ENCODE results near the gene CDK18. TPM values are rescaled to one million over a fixed set of nuclear protein-coding genes. Genes with fewer than 3 reads are reported as not detected.

CDK18 gene
- total RNA-seq, 6 donors from 2014 or later = 16.7 to 130 (median 30.4) TPM

GRCh38 chr1:205526431-205526830 lies 22.0 kb downstream of the CDK18 start:
- no peak for TF ChIP-seq POLR2A (IDR thresholded peaks at IDR 0.05)
- no peak for TF ChIP-seq POLR2AphosphoS5 (IDR thresholded peaks at IDR 0.05)

DNA sequence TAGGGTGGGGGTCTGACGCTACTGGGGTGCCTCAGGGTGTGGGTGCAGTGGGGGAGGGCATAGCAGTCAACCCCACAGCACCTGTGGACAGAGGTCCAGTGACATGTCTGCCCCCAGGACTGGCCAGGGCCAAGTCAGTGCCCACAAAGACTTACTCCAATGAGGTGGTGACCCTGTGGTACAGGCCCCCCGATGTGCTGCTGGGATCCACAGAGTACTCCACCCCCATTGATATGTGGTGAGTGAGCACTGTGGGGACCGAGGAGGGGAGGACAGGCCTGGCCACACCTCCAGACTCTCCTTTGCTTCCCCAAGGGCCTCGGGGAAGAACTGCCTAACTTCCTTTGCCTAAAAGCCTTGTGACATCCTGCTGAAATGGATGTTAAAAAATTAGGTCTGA lies 23.5 kb downstream of the CDK18 start:
- TF ChIP-seq POLR2A (IDR thresholded peaks at IDR 0.05) (no peak), EP300 (IDR thresholded peaks at IDR 0.05) (no peak), POLR2AphosphoS5 (IDR thresholded peaks at IDR 0.05) (no peak), CTCF (IDR thresholded peaks at IDR 0.05) (no peak)
- H3K9me3 ChIP-seq = no peaks in the 10 kb centered on the region
- H3K4me3 ChIP-seq = no peak overlapping the region
- peaks cover 7 to 11% (median 8%) of the 10 kb centered on the region in 4 donors for H3K4me1 ChIP-seq
- no peak for ATAC-seq (ENCODE audit: low FRiP score in 2 of 2)
- DNase-seq = no peak
- peaks cover 0 to 27% (median 10%) of the 10 kb centered on the region in 4 donors for H3K36me3 ChIP-seq
- whole genome bisulfite sequencing, 2 donors = 63 to 71% methylated on average over 1 to 4 of the region's 4 CpGs
- H3K27me3 ChIP-seq = no peaks in the 10 kb centered on the region
- H3K27ac ChIP-seq = no peak overlapping the region

More at GRCh38 chr1:205526431-205526830, 22.0 kb downstream of the CDK18 start:
- no peak for ATAC-seq (ENCODE audit: low FRiP score in 2 of 2)
- Histone ChIP-seq H3K27ac (no peak overlapping the region), H3K4me3 (no peak overlapping the region), H3K9me3 (no peaks in the 10 kb centered on the region), H3K4me1 (peaks cover 8 to 12% (median 10%) of the 10 kb centered on the region in 4 donors), H3K36me3 (peaks cover 0 to 22% (median 6%) of the 10 kb centered on the region in 4 donors), H3K27me3 (no peaks in the 10 kb centered on the region)
- no peak for DNase-seq
- WGBS, 2 donors = 76 to 89% methylated on average over 5 to 11 of the region's 11 CpGs

DNA sequence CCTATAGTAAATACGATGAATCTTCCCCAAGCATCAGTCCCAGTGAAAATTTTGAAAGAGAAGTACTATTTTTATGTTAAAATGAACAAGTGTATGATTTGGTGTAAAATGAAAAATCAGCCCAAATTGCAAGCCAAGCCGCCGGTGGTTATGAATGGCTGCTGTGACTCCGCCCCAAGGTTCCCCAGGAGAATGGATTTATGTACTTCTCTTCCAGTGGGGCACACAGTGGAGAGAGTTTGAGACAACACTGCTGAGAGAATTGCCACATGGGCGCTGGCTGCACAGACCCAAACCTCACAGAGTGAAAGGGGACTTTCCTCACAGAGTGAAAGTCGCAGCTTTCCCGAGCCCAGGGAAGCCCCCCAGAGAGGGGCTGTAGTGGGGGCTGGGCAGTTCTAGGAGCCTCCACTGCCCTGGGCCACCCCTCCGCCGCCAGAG lies 24.0 kb downstream of the CDK18 start:
- no peak overlapping the region for H3K4me3 ChIP-seq
- no peak for ATAC-seq (ENCODE audit: low FRiP score in 2 of 2)

GRCh38 chr1:205528887-205529825 lies 24.7 kb downstream of the CDK18 start:
- peaks cover 7 to 11% (median 8%) of the 10 kb centered on the region in 4 donors for H3K4me1 ChIP-seq
- H3K9me3 ChIP-seq = no peaks in the 10 kb centered on the region
- H3K27ac ChIP-seq = peak overlapping the region in 2 of 4 donors; percentile 33
- peaks cover 0 to 23% (median 10%) of the 10 kb centered on the region in 4 donors for H3K36me3 ChIP-seq
- H3K27me3 ChIP-seq = no peaks in the 10 kb centered on the region
- H3K4me3 ChIP-seq = peak overlapping the region; percentile 13 to 49 (median 38)
- 39 to 55% methylated on average over 20 to 46 of the region's 53 CpGs for WGBS, 2 donors
- TF ChIP-seq CTCF (IDR thresholded peaks at IDR 0.05) = peak; percentile 86 to 97 (median 95)
- no peak for TF ChIP-seq POLR2A (IDR thresholded peaks at IDR 0.05)
- ATAC-seq (ENCODE audit: low FRiP score in 2 of 2) (peak; percentile 66 to 88), DNase-seq (peak; percentile 78 to 93)

More for the DNA sequence above, 24.0 kb downstream of the CDK18 start:
- Histone ChIP-seq H3K36me3 (peaks cover 0 to 23% (median 10%) of the 10 kb centered on the region in 4 donors), H3K27me3 (no peaks in the 10 kb centered on the region), H3K9me3 (no peaks in the 10 kb centered on the region), H3K27ac (no peak overlapping the region), H3K4me1 (peaks cover 7 to 11% (median 8%) of the 10 kb centered on the region in 4 donors)
- TF ChIP-seq POLR2AphosphoS5 (IDR thresholded peaks at IDR 0.05) (no peak), CTCF (IDR thresholded peaks at IDR 0.05) (no peak), EP300 (IDR thresholded peaks at IDR 0.05) (no peak), POLR2A (IDR thresholded peaks at IDR 0.05) (no peak)
- no peak for DNase-seq
- WGBS, 2 donors = 73 to 78% methylated on average over 9 of the region's 9 CpGs

DNA sequence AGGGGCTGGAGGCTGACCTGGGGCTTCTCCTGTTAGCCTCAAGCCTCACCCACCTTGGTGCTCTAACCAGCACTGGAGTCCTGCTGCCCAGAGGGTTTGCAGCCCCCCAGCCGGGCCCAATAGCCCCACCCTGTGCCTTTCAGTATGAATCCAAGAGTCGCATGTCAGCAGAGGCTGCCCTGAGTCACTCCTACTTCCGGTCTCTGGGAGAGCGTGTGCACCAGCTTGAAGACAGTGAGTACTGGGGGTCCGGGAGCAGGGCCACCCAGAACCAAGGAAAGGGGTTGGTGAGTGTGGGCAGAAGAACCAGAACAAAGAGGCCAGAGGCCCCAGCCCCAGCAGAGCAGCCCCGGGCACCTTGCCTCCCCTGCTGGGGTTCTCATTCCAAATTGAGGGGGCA lies 25.6 kb downstream of the CDK18 start:
- Histone ChIP-seq H3K27ac (peak overlapping the region in 1 of 4 donors; percentile 33), H3K36me3 (peaks cover 0 to 20% (median 10%) of the 10 kb centered on the region in 4 donors), H3K4me1 (peaks cover 7 to 11% (median 8%) of the 10 kb centered on the region in 4 donors), H3K9me3 (no peaks in the 10 kb centered on the region), H3K4me3 (no peak overlapping the region), H3K27me3 (no peaks in the 10 kb centered on the region)
- no peak for TF ChIP-seq POLR2AphosphoS5 (IDR thresholded peaks at IDR 0.05)
- TF ChIP-seq CTCF (IDR thresholded peaks at IDR 0.05) = no peak
- no peak for TF ChIP-seq EP300 (IDR thresholded peaks at IDR 0.05)
- no peak for TF ChIP-seq POLR2A (IDR thresholded peaks at IDR 0.05)
- ATAC-seq (ENCODE audit: low FRiP score in 2 of 2) (no peak), DNase-seq (peak in 1 of 2 donors; percentile 34)
- WGBS, 2 donors = 70 to 89% methylated on average over 4 to 6 of the region's 6 CpGs

Measured in upper lobe of left lung (tissue), 6 donors.